Stimulated activated CD8-positive, alpha-beta memory T cell treated with anti-CD3 and anti-CD28 coated beads, Interleukin-12 subunit alpha, Interleukin-12 subunit beta, amount 100 ng/mL, for 4 hours (primary cell): ENCODE results near the gene HLA-B.
"Not testable (repeated sequence)": the region's sequence is repeated elsewhere in the genome, so short reads cannot be mapped to it uniquely, and the experiment has no call there.

ENCODE experiments used
- DNase-seq: peaks from one replicate; pipeline ENCODE4 v3.0.0-alpha.2; 2020; ENCODE audit warnings: low read depth

HLA-B gene

GRCh38 chr6:31356946-31357466 lies at the start of gene HLA-B:
Gene HLA-B, minus strand, starts transcription at chr6:31357179. Its CDS starts 21 bp downstream, at chr6:31357158.
- peak; percentile 54 for DNase-seq

DNA sequence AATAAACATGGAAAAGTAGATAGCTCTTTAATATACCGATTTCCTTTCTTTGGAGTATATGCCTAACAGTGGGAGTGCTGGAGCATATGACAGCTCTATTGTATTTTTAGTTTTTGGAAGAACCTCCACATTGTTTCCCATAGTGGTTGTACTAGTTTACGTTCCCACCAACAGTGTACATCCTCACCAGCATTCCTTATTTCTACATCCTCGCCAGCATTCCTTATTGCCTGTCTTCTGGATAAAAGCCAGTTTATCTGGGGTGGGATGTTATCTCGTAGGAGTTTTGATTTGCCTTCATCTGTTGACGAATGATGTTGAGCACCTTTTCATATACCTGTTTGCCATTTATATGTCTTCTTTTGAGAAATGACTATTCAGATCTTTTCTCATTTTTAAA lies 49.0 kb upstream of the HLA-B start:
- DNase-seq = no peak

GRCh38 chr6:31404061-31404364 lies 47.0 kb upstream of the HLA-B start:
- DNase-seq = not testable (repeated sequence)

GRCh38 chr6:31403283-31404060 lies 46.5 kb upstream of the HLA-B start, which contains the start of gene MICA:
Gene MICA, plus strand, starts transcription at chr6:31403595. Its CDS starts 38 bp downstream, at chr6:31403633.
- DNase-seq = peak; percentile 60

- DNase-seq = no peak
Measured at GRCh38 chr6:31402324-31403282, 45.6 kb upstream of the HLA-B start.

DNA sequence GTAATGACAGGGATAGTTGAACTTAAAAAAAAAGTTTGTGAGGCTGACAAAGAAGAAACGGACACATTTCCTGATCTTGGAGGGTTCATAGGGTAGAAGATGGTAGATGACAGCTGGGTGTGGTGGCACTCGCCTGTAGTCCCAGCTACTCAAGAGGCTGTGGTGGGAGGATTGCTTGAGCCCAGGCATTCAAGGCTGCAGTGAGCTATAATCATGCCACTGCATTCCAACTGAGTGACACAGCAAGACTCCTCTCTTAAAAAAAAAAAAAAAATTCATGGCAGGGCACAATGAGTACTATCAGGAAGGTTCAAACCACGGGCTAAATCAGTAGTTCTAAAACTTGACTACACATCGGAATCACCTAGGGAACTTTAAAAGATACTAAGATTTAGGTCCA lies 44.4 kb upstream of the HLA-B start:
- no peak for DNase-seq

- DNase-seq = peak; percentile 61
Measured at GRCh38 chr6:31400467-31401289, 43.7 kb upstream of the HLA-B start.

DNA sequence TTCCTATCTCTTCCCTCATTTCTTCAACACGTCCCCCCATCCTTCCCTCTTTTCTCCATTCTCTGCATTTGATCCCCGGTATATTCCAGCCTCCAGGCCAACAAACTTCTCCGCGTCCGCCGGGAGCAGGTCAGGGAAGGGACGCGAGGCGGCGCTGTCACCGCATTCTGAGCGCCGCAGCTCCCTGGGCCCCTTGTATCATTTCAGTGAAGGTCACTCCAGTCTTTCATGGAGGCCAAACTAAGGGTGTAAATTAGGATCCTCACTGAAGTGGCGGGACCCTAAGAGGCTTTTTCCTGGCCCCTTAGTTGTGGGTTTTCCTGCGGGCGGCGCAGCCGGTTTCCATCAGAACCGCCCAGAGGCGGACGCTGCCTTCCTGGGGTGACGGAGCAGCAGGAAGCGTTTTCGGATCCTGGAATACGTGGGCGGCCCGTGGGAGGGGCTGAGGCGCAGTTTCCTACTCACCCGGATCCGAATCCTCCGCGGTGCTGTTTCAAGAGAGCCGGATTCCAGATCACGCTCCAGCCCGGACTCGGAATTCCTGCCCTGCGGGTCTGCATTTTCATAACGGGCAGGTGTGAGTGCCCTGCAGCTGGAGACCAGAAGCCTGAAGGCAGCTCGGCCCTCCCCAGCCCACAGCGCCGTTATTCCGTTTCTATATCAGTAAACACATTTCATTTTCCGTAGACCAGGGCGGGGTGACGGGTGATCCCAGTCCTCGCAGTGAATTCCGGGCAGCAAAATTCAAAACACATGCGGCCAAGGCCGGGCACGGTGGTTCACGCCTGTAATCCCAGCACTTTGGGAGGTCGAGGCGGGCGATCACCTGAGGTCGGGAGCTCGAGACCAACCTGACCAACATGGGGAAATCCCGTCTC lies 42.8 kb upstream of the HLA-B start:
- DNase-seq = peak; percentile 48

GRCh38 chr6:31397901-31398525 lies 41.0 kb upstream of the HLA-B start:
- DNase-seq = no peak

DNA sequence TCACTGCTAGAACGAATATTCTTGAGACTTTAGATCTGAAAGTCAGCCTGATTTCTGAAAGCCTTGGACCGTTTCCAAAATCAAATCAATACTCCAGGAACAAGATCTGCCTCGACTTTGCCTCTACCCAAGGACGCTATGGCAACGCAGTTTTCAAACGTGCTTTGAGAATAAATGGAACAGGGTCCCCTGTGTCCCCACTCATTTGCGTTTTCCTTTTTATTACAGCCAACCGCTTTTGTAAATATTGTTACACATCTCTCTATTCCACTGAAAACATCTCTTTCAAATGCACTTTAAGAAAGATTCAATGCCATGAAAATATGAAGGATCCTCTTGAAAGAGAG lies 40.1 kb upstream of the HLA-B start:
- not testable (repeated sequence) for DNase-seq

DNA sequence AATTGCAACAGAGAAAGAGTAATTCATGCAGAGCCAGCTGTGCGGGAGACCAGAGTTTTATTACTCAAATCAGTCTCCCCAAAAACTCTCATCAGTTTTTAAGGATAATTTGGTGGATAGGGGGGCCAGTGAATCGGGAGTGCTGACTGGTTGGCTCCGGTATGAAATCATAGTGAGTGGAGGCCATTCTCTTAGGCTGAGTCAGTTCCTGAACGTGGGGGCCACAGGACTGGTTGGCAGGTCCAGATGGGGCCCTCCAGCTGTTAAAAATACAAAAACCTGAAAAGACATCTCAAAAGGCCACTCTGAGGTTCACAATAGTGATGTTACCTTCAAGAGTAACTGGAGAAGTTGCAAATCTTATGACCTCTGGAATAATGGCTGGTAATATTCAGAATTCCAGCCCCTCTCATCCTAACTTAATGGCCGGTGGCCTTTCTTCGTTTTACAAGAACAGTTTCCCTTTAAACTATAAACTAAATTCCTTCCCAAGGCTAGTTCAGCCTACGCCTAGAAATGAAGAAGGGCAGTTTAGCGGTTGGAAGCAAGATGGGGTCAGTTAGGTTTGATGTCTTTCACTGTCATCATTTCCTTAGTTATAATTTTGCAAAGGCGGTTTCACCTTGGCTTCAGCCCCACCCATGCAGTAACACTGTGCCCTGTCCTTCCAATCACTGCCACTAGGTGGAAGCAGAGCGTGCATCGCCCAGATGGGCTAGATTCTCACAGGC lies 39.6 kb upstream of the HLA-B start:
- DNase-seq = peak; percentile 67

GRCh38 chr6:31395832-31396231 lies 38.9 kb upstream of the HLA-B start:
- no peak for DNase-seq

DNA sequence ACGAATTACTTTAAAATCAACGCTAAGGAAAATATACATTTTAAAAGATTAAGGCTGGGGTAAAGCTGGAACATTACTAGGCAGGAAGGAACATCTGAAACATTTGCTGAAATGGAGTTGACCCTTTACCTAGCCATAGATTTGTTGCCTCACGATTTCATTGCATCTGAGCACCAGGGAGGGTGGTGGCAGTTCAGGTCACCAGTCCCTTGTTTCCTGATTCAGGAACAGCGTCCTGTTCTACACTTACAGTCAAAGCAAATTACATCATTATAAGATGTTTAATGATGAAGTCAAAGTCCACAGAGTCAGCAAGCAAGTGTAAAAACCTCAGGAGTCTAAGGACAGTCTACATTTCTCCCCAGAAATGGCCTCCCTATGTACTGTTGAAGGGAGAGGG lies 37.4 kb upstream of the HLA-B start:
- DNase-seq = no peak

DNA sequence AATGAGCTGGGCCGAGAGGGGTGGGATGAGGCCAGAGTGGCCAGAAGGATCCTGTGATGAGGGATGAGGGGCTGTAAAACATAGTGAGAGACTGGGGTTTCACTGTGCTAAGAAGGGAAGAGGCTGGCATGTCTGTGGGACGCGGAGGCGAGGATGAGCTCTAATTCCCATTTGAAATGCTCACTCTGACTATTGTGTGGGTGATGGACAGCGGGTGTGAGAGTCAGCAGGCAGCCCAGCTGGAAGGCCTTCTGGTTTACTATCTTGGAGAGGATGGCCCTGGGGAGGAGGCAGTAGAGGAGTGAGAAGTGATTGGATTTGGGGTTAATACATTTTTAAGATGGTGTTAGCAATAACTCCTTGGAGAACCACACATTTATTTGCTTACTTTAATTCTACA lies 37.0 kb upstream of the HLA-B start:
- DNase-seq = no peak

DNA sequence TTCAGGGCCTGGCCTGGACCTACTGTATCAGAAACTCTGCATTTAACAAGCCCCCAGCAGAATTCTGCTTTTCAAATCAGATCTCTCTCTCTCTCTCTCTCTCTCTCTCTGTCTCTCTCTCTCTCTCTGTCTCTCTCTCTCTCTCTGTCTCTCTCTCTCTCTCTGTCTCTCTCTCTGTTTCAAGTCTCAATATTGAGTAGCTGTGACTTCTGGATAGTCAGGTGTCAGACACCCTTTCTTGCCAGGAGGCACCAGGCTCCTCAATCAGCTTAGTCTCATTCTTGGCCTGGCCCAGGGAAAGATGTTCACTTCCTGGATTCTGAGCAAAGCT lies 32.8 kb upstream of the HLA-B start:
- DNase-seq = not testable (repeated sequence)

- not testable (repeated sequence) for DNase-seq
Measured at GRCh38 chr6:31388916-31389801, 32.2 kb upstream of the HLA-B start.

DNA sequence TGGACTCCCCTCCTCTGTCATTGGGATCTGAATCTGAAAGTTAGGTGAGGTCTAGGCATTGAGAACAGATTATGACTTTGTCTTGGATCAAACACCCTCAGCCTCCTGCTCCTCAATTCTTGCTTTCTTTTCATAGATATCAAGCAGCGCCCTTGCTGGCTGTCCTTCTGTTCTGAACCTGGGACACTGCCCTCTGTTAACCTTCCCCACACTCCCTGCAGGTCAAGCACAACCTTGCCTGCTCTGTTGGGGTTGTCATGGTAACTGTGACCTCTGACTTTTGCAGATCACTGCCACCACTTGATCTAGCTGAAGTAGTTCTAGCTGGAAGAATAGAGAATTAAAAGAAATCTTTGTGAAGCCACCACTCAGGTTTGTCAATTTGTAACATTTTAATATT lies 30.0 kb upstream of the HLA-B start:
- DNase-seq = no peak

GRCh38 chr6:31386099-31386498 lies 29.1 kb upstream of the HLA-B start:
- no peak for DNase-seq

DNA sequence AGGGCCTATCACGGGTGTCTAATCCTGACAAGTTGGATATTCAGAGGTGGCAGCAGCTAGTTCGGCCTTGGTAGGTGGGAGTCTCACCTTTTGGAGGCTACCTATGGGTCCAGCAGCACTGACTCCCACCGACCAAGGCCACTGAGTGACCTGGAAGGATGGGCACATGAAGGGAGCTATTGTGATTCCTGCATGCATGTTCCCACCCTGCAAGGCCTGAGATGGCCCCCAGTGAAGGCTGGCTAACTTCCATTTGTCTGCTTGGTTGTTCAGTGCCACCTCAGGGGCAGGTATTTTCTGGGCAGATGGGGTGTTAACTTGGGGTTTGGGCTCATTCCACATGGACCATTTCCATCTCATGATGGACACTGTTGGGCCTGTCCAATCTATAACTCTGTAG lies 28.1 kb upstream of the HLA-B start:
- DNase-seq = no peak
